ENCODE results near the gene SYPL2.

DNA sequence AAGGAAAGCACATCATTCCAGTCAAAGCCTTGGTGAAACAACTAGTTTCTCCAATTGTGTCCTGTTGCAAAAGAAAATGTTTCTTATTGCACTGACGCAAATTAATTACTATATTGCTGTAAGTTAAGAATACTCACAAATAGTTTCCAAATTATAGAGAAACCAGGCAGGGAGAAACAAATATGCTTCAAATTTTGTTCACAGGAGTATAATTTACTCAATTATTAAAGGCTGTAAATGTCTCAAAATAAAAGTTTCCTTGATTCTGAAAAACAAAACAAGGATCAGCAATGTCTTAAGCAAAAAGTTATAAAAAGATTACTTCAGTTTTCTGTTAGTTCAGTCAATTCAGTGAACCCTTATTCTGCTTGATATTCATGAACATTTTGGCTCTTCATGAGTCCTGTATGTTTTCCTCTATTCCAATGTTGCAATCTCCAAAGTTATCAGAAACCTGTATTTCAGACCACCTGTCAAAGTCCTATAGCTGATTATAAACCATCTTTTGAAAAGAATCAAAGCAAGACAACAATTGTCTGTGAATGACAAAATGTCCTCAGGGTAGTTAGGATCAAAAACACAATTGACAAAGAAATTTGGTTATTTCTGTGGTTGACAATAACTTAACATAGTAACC, 11.7 kb upstream of the SYPL2 start:
- TF ChIP-seq POLR2A (IDR thresholded peaks at IDR 0.05), result no peak
- TF ChIP-seq, protein P1, sequence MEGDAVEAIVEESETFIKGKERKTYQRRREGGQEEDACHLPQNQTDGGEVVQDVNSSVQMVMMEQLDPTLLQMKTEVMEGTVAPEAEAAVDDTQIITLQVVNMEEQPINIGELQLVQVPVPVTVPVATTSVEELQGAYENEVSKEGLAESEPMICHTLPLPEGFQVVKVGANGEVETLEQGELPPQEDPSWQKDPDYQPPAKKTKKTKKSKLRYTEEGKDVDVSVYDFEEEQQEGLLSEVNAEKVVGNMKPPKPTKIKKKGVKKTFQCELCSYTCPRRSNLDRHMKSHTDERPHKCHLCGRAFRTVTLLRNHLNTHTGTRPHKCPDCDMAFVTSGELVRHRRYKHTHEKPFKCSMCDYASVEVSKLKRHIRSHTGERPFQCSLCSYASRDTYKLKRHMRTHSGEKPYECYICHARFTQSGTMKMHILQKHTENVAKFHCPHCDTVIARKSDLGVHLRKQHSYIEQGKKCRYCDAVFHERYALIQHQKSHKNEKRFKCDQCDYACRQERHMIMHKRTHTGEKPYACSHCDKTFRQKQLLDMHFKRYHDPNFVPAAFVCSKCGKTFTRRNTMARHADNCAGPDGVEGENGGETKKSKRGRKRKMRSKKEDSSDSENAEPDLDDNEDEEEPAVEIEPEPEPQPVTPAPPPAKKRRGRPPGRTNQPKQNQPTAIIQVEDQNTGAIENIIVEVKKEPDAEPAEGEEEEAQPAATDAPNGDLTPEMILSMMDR (IDR thresholded peaks at IDR 0.05), result no peak

Data from gastroesophageal sphincter (tissue), 3 donors.